ENCODE results near the gene SDK1.
A peak's percentile ranks its signal among the peaks of the same experiment; 100 is the strongest.

Gene SDK1

DNA sequence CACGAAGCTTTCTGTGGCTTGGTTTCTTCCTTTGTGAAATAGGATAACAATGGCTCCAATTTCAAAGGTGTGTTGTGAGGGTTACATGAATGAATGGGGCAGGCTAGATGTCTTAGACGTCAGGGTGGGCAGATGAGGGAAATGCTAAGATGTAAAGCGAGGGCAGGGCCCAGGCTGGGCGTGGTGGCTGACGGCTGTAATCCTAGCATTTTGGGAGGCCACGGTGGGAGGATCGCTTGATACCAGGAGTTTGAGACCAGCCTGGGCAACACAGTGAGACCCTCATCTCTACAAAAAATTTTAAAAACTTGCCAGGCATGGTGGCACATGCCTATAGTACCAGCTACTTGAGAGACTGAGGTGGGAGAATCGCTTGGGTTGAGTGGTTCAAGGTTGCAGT, 773.4 kb downstream of the SDK1 start:
- H4K91ac ChIP-seq (ENCODE audit: low read depth, low read length, poor library complexity): no peak overlapping the region
- no peak overlapping the region for H2AK5ac ChIP-seq (ENCODE audit: low read depth, low read length)
- no peak overlapping the region for H3K18ac ChIP-seq (ENCODE audit: low read length)
- no peak overlapping the region for H2BK12ac ChIP-seq (ENCODE audit: low read length)
- no peak overlapping the region for H3K14ac ChIP-seq (ENCODE audit: low read length)
- H3K9ac ChIP-seq (ENCODE audit: low read depth, low read length, poor library complexity): no peak overlapping the region
- peaks cover 0 to 6% of the 10 kb centered on the region in 2 donors for H3K36me3 ChIP-seq (replicated peaks in 1 of 2; ENCODE audit: control insufficient read depth in 2 of 2, insufficient read depth in 2 of 2, low read length in 2 of 2)
- H2BK15ac ChIP-seq (ENCODE audit: low read length): no peak overlapping the region
- H3K4ac ChIP-seq (ENCODE audit: low read length): no peak overlapping the region
- peaks cover 0 to 7% of the 10 kb centered on the region in 2 donors for H3K9me3 ChIP-seq (replicated peaks in 1 of 2; ENCODE audit: control insufficient read depth in 2 of 2, insufficient read depth in 1 of 2, low read depth in 1 of 2, low read length in 2 of 2)
- no peak for DNase-seq (ENCODE audit: low spot score)
- H3K79me1 ChIP-seq (ENCODE audit: low read depth, low read length): no peaks in the 10 kb centered on the region
- H3K27ac ChIP-seq (replicated peaks; ENCODE audit: low read length): no peak overlapping the region
- H3K23ac ChIP-seq (ENCODE audit: low read depth, low read length, poor library complexity): no peak overlapping the region
- no peak overlapping the region for H3K4me3 ChIP-seq (ENCODE audit: low read length in 2 of 2)
- peaks cover 0 to 4% of the 10 kb centered on the region in 2 donors for H3K4me1 ChIP-seq (ENCODE audit: control insufficient read depth in 2 of 2, insufficient read depth in 1 of 2, low read depth in 1 of 2, low read length in 2 of 2)
- H2BK5ac ChIP-seq (ENCODE audit: low read length): no peak overlapping the region
- no peak overlapping the region for H2BK120ac ChIP-seq (ENCODE audit: low read depth, low read length)
- no peaks in the 10 kb centered on the region for H3K27me3 ChIP-seq (ENCODE audit: control insufficient read depth in 3 of 3, insufficient read depth in 3 of 3, low read depth in 1 of 3, low read length in 3 of 3)
- H2AFZ ChIP-seq (ENCODE audit: low read length): no peak overlapping the region
- H3K4me2 ChIP-seq (ENCODE audit: insufficient read depth, low read length, poor library complexity, severe bottlenecking): no peak overlapping the region
- WGBS, 2 donors (ENCODE audit: extremely low coverage in 2 of 2, insufficient read length in 2 of 2, insufficient replicate concordance in 1 of 2): no CpG with 5 or more reads among the region's 8 CpGs
- H4K8ac ChIP-seq (ENCODE audit: low read depth, low read length): no peak overlapping the region

GRCh38 chr7:4074994-4075393, 773.9 kb downstream of the SDK1 start:
- Histone ChIP-seq H3K14ac (ENCODE audit: low read length) (peak overlapping the region; percentile 32), H3K27ac (replicated peaks; ENCODE audit: low read length) (no peak overlapping the region), H3K36me3 (replicated peaks in 1 of 2; ENCODE audit: control insufficient read depth in 2 of 2, insufficient read depth in 2 of 2, low read length in 2 of 2) (peaks cover 0 to 6% of the 10 kb centered on the region in 2 donors), H3K18ac (ENCODE audit: low read length) (peak overlapping the region; percentile 62), H3K4me2 (ENCODE audit: insufficient read depth, low read length, poor library complexity, severe bottlenecking) (no peak overlapping the region), H3K79me1 (ENCODE audit: low read depth, low read length) (no peaks in the 10 kb centered on the region), H4K8ac (ENCODE audit: low read depth, low read length) (no peak overlapping the region), H2AK5ac (ENCODE audit: low read depth, low read length) (no peak overlapping the region), H3K27me3 (ENCODE audit: control insufficient read depth in 3 of 3, insufficient read depth in 3 of 3, low read depth in 1 of 3, low read length in 3 of 3) (no peaks in the 10 kb centered on the region), H4K91ac (ENCODE audit: low read depth, low read length, poor library complexity) (no peak overlapping the region), H3K4ac (ENCODE audit: low read length) (no peak overlapping the region), H2BK12ac (ENCODE audit: low read length) (no peak overlapping the region), H3K9me3 (replicated peaks in 1 of 2; ENCODE audit: control insufficient read depth in 2 of 2, insufficient read depth in 1 of 2, low read depth in 1 of 2, low read length in 2 of 2) (peaks cover 0 to 7% of the 10 kb centered on the region in 2 donors), H2AFZ (ENCODE audit: low read length) (no peak overlapping the region), H2BK5ac (ENCODE audit: low read length) (no peak overlapping the region), H3K4me3 (ENCODE audit: low read length in 2 of 2) (no peak overlapping the region), H2BK120ac (ENCODE audit: low read depth, low read length) (no peak overlapping the region), H3K4me1 (ENCODE audit: control insufficient read depth in 2 of 2, insufficient read depth in 1 of 2, low read depth in 1 of 2, low read length in 2 of 2) (peaks cover 0 to 4% of the 10 kb centered on the region in 2 donors), H3K9ac (ENCODE audit: low read depth, low read length, poor library complexity) (no peak overlapping the region), H3K23ac (ENCODE audit: low read depth, low read length, poor library complexity) (no peak overlapping the region), H2BK15ac (ENCODE audit: low read length) (no peak overlapping the region)
- DNase-seq (ENCODE audit: low spot score): no peak
- WGBS, 2 donors (ENCODE audit: extremely low coverage in 2 of 2, insufficient read length in 2 of 2, insufficient replicate concordance in 1 of 2): no CpG with 5 or more reads among the region's 8 CpGs

DNA sequence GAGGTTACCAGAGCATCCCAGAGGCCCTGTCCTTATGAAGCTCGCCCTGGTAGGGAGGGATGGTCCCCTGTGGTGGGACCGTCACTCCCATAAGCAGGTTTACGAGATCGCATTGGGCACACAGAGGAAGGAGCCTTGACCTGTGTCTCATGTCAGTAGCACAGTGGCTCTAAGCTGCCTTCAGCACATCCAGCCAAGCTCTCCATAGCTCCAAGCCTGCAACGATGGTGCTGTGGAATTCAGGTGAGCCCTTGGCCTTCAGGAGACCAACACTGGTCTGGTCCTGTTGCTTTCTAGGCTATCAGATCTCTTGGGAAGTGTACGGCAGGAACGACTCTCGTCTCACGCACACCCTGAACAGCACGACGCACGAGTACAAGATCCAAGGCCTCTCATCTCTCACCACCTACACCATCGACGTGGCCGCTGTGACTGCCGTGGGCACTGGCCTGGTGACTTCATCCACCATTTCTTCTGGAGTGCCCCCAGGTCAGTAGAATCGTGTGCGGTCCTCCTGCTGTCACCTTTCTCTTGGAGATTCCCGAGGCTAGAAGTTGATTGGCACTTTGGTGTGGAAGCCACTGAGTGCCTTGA, 775.7 kb downstream of the SDK1 start:
- Histone ChIP-seq H3K27ac (replicated peaks; ENCODE audit: low read length) (no peak overlapping the region), H3K9me3 (replicated peaks in 1 of 2; ENCODE audit: control insufficient read depth in 2 of 2, insufficient read depth in 1 of 2, low read depth in 1 of 2, low read length in 2 of 2) (peaks cover 0 to 9% of the 10 kb centered on the region in 2 donors), H2AK5ac (ENCODE audit: low read depth, low read length) (peak overlapping the region; percentile 32), H3K4me3 (ENCODE audit: low read length in 2 of 2) (peak overlapping the region in 1 of 2 donors; percentile 8), H3K27me3 (ENCODE audit: control insufficient read depth in 3 of 3, insufficient read depth in 3 of 3, low read depth in 1 of 3, low read length in 3 of 3) (no peaks in the 10 kb centered on the region), H2BK15ac (ENCODE audit: low read length) (no peak overlapping the region), H3K14ac (ENCODE audit: low read length) (no peak overlapping the region), H3K18ac (ENCODE audit: low read length) (peak overlapping the region; percentile 33), H3K4me2 (ENCODE audit: insufficient read depth, low read length, poor library complexity, severe bottlenecking) (no peak overlapping the region), H4K91ac (ENCODE audit: low read depth, low read length, poor library complexity) (no peak overlapping the region), H2BK5ac (ENCODE audit: low read length) (no peak overlapping the region), H3K4ac (ENCODE audit: low read length) (no peak overlapping the region), H3K9ac (ENCODE audit: low read depth, low read length, poor library complexity) (no peak overlapping the region), H3K79me1 (ENCODE audit: low read depth, low read length) (no peaks in the 10 kb centered on the region), H2BK120ac (ENCODE audit: low read depth, low read length) (no peak overlapping the region), H2AFZ (ENCODE audit: low read length) (no peak overlapping the region), H4K8ac (ENCODE audit: low read depth, low read length) (no peak overlapping the region), H3K23ac (ENCODE audit: low read depth, low read length, poor library complexity) (no peak overlapping the region), H3K4me1 (ENCODE audit: control insufficient read depth in 2 of 2, insufficient read depth in 1 of 2, low read depth in 1 of 2, low read length in 2 of 2) (peaks cover 0 to 1% of the 10 kb centered on the region in 2 donors), H2BK12ac (ENCODE audit: low read length) (no peak overlapping the region), H3K36me3 (replicated peaks in 1 of 2; ENCODE audit: control insufficient read depth in 2 of 2, insufficient read depth in 2 of 2, low read length in 2 of 2) (peaks cover 0 to 6% of the 10 kb centered on the region in 2 donors)
- no CpG with 5 or more reads among the region's 19 CpGs for WGBS, 2 donors (ENCODE audit: extremely low coverage in 2 of 2, insufficient read length in 2 of 2, insufficient replicate concordance in 1 of 2)
- no peak for DNase-seq (ENCODE audit: low spot score)

DNA sequence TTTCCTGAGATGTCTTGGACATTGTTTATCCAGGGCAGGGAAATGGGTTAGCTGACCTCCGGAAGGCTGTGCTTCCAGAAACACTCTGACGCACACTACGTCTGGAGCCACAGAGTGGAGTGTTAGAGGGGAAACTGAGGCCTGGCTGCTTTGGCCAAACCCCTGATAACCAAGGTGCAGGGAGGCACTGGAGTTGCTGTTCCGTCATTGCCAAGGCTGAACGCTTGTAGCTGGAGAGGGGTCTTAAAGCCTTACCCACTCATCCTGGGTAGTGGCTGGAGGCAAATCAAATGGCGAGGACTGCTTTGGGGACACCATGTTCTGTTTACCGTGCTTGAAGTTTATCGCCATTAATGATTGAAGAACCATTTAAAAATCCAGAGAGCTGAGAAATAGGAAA, 776.9 kb downstream of the SDK1 start:
- Histone ChIP-seq H3K4me3 (ENCODE audit: low read length in 2 of 2) (no peak overlapping the region), H2AFZ (ENCODE audit: low read length) (no peak overlapping the region)
- no peak for DNase-seq (ENCODE audit: low spot score)

More for the DNA sequence above, 776.9 kb downstream of the SDK1 start:
- Histone ChIP-seq H3K36me3 (replicated peaks in 1 of 2; ENCODE audit: control insufficient read depth in 2 of 2, insufficient read depth in 2 of 2, low read length in 2 of 2) (peaks cover 0 to 6% of the 10 kb centered on the region in 2 donors), H2BK15ac (ENCODE audit: low read length) (no peak overlapping the region), H3K9ac (ENCODE audit: low read depth, low read length, poor library complexity) (no peak overlapping the region), H3K23ac (ENCODE audit: low read depth, low read length, poor library complexity) (no peak overlapping the region), H3K9me3 (replicated peaks in 1 of 2; ENCODE audit: control insufficient read depth in 2 of 2, insufficient read depth in 1 of 2, low read depth in 1 of 2, low read length in 2 of 2) (peaks cover 0 to 9% of the 10 kb centered on the region in 2 donors), H2BK12ac (ENCODE audit: low read length) (no peak overlapping the region), H3K27ac (replicated peaks; ENCODE audit: low read length) (no peak overlapping the region), H2AK5ac (ENCODE audit: low read depth, low read length) (no peak overlapping the region), H3K14ac (ENCODE audit: low read length) (no peak overlapping the region), H3K4ac (ENCODE audit: low read length) (no peak overlapping the region), H2BK120ac (ENCODE audit: low read depth, low read length) (no peak overlapping the region), H3K18ac (ENCODE audit: low read length) (no peak overlapping the region), H3K27me3 (ENCODE audit: control insufficient read depth in 3 of 3, insufficient read depth in 3 of 3, low read depth in 1 of 3, low read length in 3 of 3) (no peaks in the 10 kb centered on the region), H4K91ac (ENCODE audit: low read depth, low read length, poor library complexity) (no peak overlapping the region), H3K4me2 (ENCODE audit: insufficient read depth, low read length, poor library complexity, severe bottlenecking) (no peak overlapping the region), H3K79me1 (ENCODE audit: low read depth, low read length) (no peaks in the 10 kb centered on the region), H2BK5ac (ENCODE audit: low read length) (no peak overlapping the region), H4K8ac (ENCODE audit: low read depth, low read length) (no peak overlapping the region), H3K4me1 (ENCODE audit: control insufficient read depth in 2 of 2, insufficient read depth in 1 of 2, low read depth in 1 of 2, low read length in 2 of 2) (no peaks in the 10 kb centered on the region)
- no CpG with 5 or more reads among the region's 8 CpGs for WGBS, 2 donors (ENCODE audit: extremely low coverage in 2 of 2, insufficient read length in 2 of 2, insufficient replicate concordance in 1 of 2)
